ENCODE data around the gene ARHGAP30.

Gene ARHGAP30

GRCh38 chr1:161077426-161077825 is 7.7 kb upstream of the ARHGAP30 start:
- Histone ChIP-seq H3K36me3 (ENCODE audit: control insufficient read depth, insufficient read depth, low read length, severe bottlenecking) (no peaks in the 10 kb centered on the region), H3K4me3 (ENCODE audit: low read length) (no peak overlapping the region), H3K9ac (ENCODE audit: low read length) (no peak overlapping the region), H3K4me1 (ENCODE audit: control insufficient read depth, insufficient read depth, low read length) (peaks cover 18% of the 10 kb centered on the region), H3K27me3 (replicated peaks; ENCODE audit: control insufficient read depth, insufficient read depth, low read length) (no peaks in the 10 kb centered on the region), H3K9me3 (ENCODE audit: control insufficient read depth, low read length) (no peaks in the 10 kb centered on the region)
- DNase-seq (ENCODE audit: low read depth): no peak

GRCh38 chr1:161076410-161076809 is 6.7 kb upstream of the ARHGAP30 start:
- no peak overlapping the region for H3K9ac ChIP-seq (ENCODE audit: low read length)
- no peaks in the 10 kb centered on the region for H3K9me3 ChIP-seq (ENCODE audit: control insufficient read depth, low read length)
- no peak for DNase-seq (ENCODE audit: low read depth)
- no peak overlapping the region for H3K4me3 ChIP-seq (ENCODE audit: low read length)
- H3K36me3 ChIP-seq (ENCODE audit: control insufficient read depth, insufficient read depth, low read length, severe bottlenecking): no peaks in the 10 kb centered on the region
- H3K27me3 ChIP-seq (replicated peaks; ENCODE audit: control insufficient read depth, insufficient read depth, low read length): no peaks in the 10 kb centered on the region
- peaks cover 16% of the 10 kb centered on the region for H3K4me1 ChIP-seq (ENCODE audit: control insufficient read depth, insufficient read depth, low read length)

GRCh38 chr1:161074676-161075368 is 5.1 kb upstream of the ARHGAP30 start:
- no peaks in the 10 kb centered on the region for H3K9me3 ChIP-seq (ENCODE audit: control insufficient read depth, low read length)
- H3K36me3 ChIP-seq (ENCODE audit: control insufficient read depth, insufficient read depth, low read length, severe bottlenecking): no peaks in the 10 kb centered on the region
- H3K9ac ChIP-seq (ENCODE audit: low read length): no peak overlapping the region
- no peak overlapping the region for H3K4me3 ChIP-seq (ENCODE audit: low read length)
- no peak for DNase-seq (ENCODE audit: low read depth)
- H3K27me3 ChIP-seq (replicated peaks; ENCODE audit: control insufficient read depth, insufficient read depth, low read length): no peaks in the 10 kb centered on the region
- H3K4me1 ChIP-seq (ENCODE audit: control insufficient read depth, insufficient read depth, low read length): peaks cover under 1% of the 10 kb centered on the region

- Histone ChIP-seq H3K9me3 (ENCODE audit: control insufficient read depth, low read length) (no peaks in the 10 kb centered on the region), H3K4me3 (ENCODE audit: low read length) (no peak overlapping the region), H3K27me3 (replicated peaks; ENCODE audit: control insufficient read depth, insufficient read depth, low read length) (no peaks in the 10 kb centered on the region), H3K36me3 (ENCODE audit: control insufficient read depth, insufficient read depth, low read length, severe bottlenecking) (no peaks in the 10 kb centered on the region), H3K4me1 (ENCODE audit: control insufficient read depth, insufficient read depth, low read length) (no peaks in the 10 kb centered on the region), H3K9ac (ENCODE audit: low read length) (no peak overlapping the region)
- DNase-seq (ENCODE audit: low read depth): no peak
Observed at GRCh38 chr1:161073474-161074121, 3.9 kb upstream of the ARHGAP30 start.

GRCh38 chr1:161072751-161073449 is 3.2 kb upstream of the ARHGAP30 start:
- H3K36me3 ChIP-seq (ENCODE audit: control insufficient read depth, insufficient read depth, low read length, severe bottlenecking): no peaks in the 10 kb centered on the region
- H3K9me3 ChIP-seq (ENCODE audit: control insufficient read depth, low read length): no peaks in the 10 kb centered on the region
- H3K4me3 ChIP-seq (ENCODE audit: low read length): no peak overlapping the region
- no peak for DNase-seq (ENCODE audit: low read depth)
- no peaks in the 10 kb centered on the region for H3K27me3 ChIP-seq (replicated peaks; ENCODE audit: control insufficient read depth, insufficient read depth, low read length)
- H3K9ac ChIP-seq (ENCODE audit: low read length): no peak overlapping the region
- H3K4me1 ChIP-seq (ENCODE audit: control insufficient read depth, insufficient read depth, low read length): no peaks in the 10 kb centered on the region

- Histone ChIP-seq H3K27me3 (replicated peaks; ENCODE audit: control insufficient read depth, insufficient read depth, low read length) (no peaks in the 10 kb centered on the region), H3K4me1 (ENCODE audit: control insufficient read depth, insufficient read depth, low read length) (no peaks in the 10 kb centered on the region), H3K9ac (ENCODE audit: low read length) (no peak overlapping the region), H3K4me3 (ENCODE audit: low read length) (no peak overlapping the region), H3K36me3 (ENCODE audit: control insufficient read depth, insufficient read depth, low read length, severe bottlenecking) (no peaks in the 10 kb centered on the region), H3K9me3 (ENCODE audit: control insufficient read depth, low read length) (no peaks in the 10 kb centered on the region)
- DNase-seq (ENCODE audit: low read depth): peak; percentile 29
Observed at GRCh38 chr1:161071886-161072371, 2.2 kb upstream of the ARHGAP30 start.

- Histone ChIP-seq H3K4me1 (ENCODE audit: control insufficient read depth, insufficient read depth, low read length) (no peaks in the 10 kb centered on the region), H3K9me3 (ENCODE audit: control insufficient read depth, low read length) (no peaks in the 10 kb centered on the region), H3K36me3 (ENCODE audit: control insufficient read depth, insufficient read depth, low read length, severe bottlenecking) (no peaks in the 10 kb centered on the region), H3K27me3 (replicated peaks; ENCODE audit: control insufficient read depth, insufficient read depth, low read length) (peaks cover 3% of the 10 kb centered on the region), H3K9ac (ENCODE audit: low read length) (no peak overlapping the region), H3K4me3 (ENCODE audit: low read length) (no peak overlapping the region)
- DNase-seq (ENCODE audit: low read depth): no peak
Observed at GRCh38 chr1:161070761-161071160, 1.1 kb upstream of the ARHGAP30 start.

GRCh38 chr1:161069241-161069640 is 450 bp downstream of the ARHGAP30 start:
- DNase-seq (ENCODE audit: low read depth): no peak
- H3K9me3 ChIP-seq (ENCODE audit: control insufficient read depth, low read length): no peaks in the 10 kb centered on the region

GRCh38 chr1:161068306-161069234 is 1.1 kb downstream of the ARHGAP30 start:
- Histone ChIP-seq H3K27me3 (replicated peaks; ENCODE audit: control insufficient read depth, insufficient read depth, low read length) (peaks cover 5% of the 10 kb centered on the region), H3K4me1 (ENCODE audit: control insufficient read depth, insufficient read depth, low read length) (no peaks in the 10 kb centered on the region), H3K4me3 (ENCODE audit: low read length) (no peak overlapping the region), H3K9ac (ENCODE audit: low read length) (no peak overlapping the region), H3K9me3 (ENCODE audit: control insufficient read depth, low read length) (no peaks in the 10 kb centered on the region), H3K36me3 (ENCODE audit: control insufficient read depth, insufficient read depth, low read length, severe bottlenecking) (no peaks in the 10 kb centered on the region)
- no peak for DNase-seq (ENCODE audit: low read depth)

More at GRCh38 chr1:161069241-161069640, 450 bp downstream of the ARHGAP30 start:
- no peak overlapping the region for H3K4me3 ChIP-seq (ENCODE audit: low read length)
- H3K4me1 ChIP-seq (ENCODE audit: control insufficient read depth, insufficient read depth, low read length): no peaks in the 10 kb centered on the region
- H3K27me3 ChIP-seq (replicated peaks; ENCODE audit: control insufficient read depth, insufficient read depth, low read length): peaks cover 5% of the 10 kb centered on the region
- no peaks in the 10 kb centered on the region for H3K36me3 ChIP-seq (ENCODE audit: control insufficient read depth, insufficient read depth, low read length, severe bottlenecking)
- no peak overlapping the region for H3K9ac ChIP-seq (ENCODE audit: low read length)

GRCh38 chr1:161066694-161067093 is 3.0 kb downstream of the ARHGAP30 start:
- DNase-seq (ENCODE audit: low read depth): no peak
- no peaks in the 10 kb centered on the region for H3K9me3 ChIP-seq (ENCODE audit: control insufficient read depth, low read length)
- no peaks in the 10 kb centered on the region for H3K36me3 ChIP-seq (ENCODE audit: control insufficient read depth, insufficient read depth, low read length, severe bottlenecking)
- no peak overlapping the region for H3K9ac ChIP-seq (ENCODE audit: low read length)
- H3K27me3 ChIP-seq (replicated peaks; ENCODE audit: control insufficient read depth, insufficient read depth, low read length): peaks cover 5% of the 10 kb centered on the region
- no peaks in the 10 kb centered on the region for H3K4me1 ChIP-seq (ENCODE audit: control insufficient read depth, insufficient read depth, low read length)
- no peak overlapping the region for H3K4me3 ChIP-seq (ENCODE audit: low read length)
